SU-DHL-6 (cell line): ENCODE results near the gene MYL6.

Experiments used
- EZH2phosphoT487 ChIP-seq: fragments of 200-600 bp; sonication (generic), shearing (Covaris generic); conservative IDR thresholded peaks from 2 replicates; pipeline ENCODE4 v1.6.1; 2018; ENCODE audit warnings: mild to moderate bottlenecking, antibody characterized with exemption, low read length, moderate library complexity, mixed read lengths
- TF ChIP-seq, protein P1 (sequence below): fragments of 200-600 bp; sonication (generic); IDR thresholded peaks from one replicate; pipeline ENCODE4 v1.5.1; 2017; ENCODE audit warnings: antibody characterized with exemption, mild to moderate bottlenecking, low read length, moderate library complexity; ENCODE audit not compliant: insufficient read depth, poor library complexity, severe bottlenecking

DNA sequence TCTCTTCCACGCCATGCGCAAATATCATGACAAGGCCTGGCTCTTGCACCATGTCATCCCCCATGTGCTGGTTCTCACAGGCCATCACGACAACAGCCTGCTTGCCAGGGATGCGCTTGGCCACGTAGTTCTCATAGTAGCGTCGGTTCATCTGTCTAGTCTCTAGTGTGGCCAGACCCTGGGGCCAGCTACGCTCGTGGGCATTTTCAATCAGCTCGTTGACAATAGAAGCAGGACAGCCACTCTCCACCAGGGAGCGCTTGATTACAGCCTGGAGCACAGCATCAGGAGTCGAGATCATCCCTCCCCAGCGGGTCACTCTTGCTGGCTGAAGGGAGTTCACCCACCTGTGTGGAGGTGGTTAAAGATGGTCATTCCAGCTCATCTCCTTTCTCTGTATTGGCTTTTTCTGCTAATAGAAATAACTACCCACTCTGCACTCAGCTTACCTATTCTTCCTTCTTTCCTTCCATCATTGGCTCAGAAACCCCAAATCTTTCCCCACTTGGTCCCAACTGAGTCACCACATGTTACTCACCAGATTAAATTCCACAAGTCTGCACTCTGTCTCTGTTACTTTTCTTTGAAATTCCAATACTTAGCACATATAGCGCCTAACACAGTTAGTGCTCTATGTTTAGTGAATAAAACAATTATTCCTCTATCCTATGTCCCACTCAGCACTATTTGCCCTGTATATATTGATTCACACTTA, 48.5 kb downstream of the MYL6 start:
- TF ChIP-seq, protein P1, sequence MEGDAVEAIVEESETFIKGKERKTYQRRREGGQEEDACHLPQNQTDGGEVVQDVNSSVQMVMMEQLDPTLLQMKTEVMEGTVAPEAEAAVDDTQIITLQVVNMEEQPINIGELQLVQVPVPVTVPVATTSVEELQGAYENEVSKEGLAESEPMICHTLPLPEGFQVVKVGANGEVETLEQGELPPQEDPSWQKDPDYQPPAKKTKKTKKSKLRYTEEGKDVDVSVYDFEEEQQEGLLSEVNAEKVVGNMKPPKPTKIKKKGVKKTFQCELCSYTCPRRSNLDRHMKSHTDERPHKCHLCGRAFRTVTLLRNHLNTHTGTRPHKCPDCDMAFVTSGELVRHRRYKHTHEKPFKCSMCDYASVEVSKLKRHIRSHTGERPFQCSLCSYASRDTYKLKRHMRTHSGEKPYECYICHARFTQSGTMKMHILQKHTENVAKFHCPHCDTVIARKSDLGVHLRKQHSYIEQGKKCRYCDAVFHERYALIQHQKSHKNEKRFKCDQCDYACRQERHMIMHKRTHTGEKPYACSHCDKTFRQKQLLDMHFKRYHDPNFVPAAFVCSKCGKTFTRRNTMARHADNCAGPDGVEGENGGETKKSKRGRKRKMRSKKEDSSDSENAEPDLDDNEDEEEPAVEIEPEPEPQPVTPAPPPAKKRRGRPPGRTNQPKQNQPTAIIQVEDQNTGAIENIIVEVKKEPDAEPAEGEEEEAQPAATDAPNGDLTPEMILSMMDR: peak; percentile 54
- no peak for TF ChIP-seq EZH2phosphoT487
